GOT3 (cell line): ENCODE measurements around the gene ADNP.
"Not testable (repeated sequence)": the region's sequence is repeated elsewhere in the genome, so short reads cannot be mapped to it uniquely, and the experiment has no call there.

Experiments used
- DNase-seq: peaks from one replicate; lab custom pipeline; 2025; ENCODE audit warnings: mixed read lengths; lab: John Stamatoyannopoulos, UW

The ADNP gene

GRCh38 chr20:50900261-50900660 is 31.0 kb downstream of the ADNP start:
- DNase-seq = no peak

DNA sequence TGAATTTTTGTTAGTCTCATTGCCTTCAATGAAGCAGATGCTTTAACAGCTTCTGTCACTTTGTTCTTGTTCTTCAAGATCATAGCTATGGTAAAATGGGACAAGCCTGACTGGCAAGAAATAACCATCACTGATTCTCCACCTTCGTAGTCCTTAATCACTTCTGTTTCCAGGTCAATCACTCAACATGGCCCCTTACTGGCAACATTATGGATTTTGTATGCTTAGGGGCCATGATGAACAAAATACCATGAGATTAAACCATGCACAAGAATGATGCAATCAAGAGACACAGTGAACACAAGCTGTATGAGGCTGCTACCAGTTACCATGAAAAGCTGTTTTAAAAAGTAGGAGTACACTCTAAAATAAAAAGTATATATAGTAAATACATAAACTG is 32.8 kb downstream of the ADNP start:
- DNase-seq = no peak

- DNase-seq = no peak
Observed at GRCh38 chr20:50895111-50895830, 36.0 kb downstream of the ADNP start.

DNA sequence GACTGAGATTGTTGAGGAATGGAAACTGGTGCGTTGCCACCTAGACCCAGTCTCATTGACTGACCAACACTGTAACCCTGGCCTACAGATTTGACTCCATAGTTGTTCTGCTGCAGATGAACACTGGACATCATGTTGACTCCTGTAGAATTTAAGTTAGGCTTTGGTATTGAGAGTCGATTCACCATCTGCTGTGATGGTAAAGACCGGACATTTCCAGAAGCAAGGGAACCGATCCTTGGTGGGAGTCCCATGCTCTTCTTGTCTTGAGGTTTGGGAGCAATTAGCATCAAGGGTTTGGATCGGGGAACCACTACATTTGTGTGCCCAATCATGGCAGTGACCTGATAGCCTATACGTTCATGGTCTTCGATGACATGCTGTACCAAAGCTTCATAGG is 37.6 kb downstream of the ADNP start:
- no peak for DNase-seq

GRCh38 chr20:50892394-50892793 is 38.8 kb downstream of the ADNP start:
- DNase-seq = no peak

DNA sequence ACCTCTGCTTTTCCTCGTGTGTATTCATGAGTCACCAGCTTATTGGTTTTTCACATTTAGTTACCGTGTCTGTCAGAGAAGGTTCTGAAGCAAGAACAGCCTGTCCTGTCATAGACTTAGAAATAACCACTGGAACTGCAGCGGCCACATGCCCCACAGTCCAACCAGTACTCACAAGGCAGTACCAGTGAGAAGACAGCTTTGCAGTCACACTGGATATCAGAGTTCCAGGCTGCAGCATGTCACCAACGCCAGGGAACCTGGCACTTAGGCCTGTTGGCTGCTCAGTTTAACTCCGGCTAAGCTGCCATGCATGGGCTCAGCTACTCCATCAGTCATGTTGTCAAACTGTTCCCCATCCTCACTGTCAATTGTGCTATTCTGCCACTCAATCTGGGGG is 40.1 kb downstream of the ADNP start:
- no peak for DNase-seq

GRCh38 chr20:50887576-50887975 is 43.7 kb downstream of the ADNP start:
- DNase-seq = no peak

- DNase-seq = no peak
Observed at GRCh38 chr20:50886184-50886790, 45.0 kb downstream of the ADNP start.

- no peak for DNase-seq
Observed at GRCh38 chr20:50885781-50886180, 45.5 kb downstream of the ADNP start.

- no peak for DNase-seq
Observed at GRCh38 chr20:50885068-50885467, 46.2 kb downstream of the ADNP start.

DNA sequence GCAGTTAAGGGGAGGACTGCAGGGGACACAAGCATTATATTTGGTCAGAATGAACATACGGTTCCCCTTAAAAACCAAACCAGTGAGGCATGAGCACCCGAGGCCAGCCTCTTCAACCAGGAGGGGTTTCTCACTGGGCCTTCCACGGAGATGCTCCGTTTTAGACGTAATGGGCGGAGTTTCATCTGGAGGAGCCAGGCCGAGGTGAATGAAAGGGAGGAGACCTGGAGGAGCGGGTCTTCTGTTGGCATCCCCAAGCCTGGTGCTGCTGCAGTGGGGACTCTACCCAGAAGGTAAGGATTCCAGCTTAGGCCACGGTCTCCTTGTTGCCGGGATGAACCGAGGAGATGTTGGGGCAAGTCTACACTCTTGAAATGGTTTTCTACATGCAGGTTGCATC is 47.4 kb downstream of the ADNP start:
- no peak for DNase-seq

DNA sequence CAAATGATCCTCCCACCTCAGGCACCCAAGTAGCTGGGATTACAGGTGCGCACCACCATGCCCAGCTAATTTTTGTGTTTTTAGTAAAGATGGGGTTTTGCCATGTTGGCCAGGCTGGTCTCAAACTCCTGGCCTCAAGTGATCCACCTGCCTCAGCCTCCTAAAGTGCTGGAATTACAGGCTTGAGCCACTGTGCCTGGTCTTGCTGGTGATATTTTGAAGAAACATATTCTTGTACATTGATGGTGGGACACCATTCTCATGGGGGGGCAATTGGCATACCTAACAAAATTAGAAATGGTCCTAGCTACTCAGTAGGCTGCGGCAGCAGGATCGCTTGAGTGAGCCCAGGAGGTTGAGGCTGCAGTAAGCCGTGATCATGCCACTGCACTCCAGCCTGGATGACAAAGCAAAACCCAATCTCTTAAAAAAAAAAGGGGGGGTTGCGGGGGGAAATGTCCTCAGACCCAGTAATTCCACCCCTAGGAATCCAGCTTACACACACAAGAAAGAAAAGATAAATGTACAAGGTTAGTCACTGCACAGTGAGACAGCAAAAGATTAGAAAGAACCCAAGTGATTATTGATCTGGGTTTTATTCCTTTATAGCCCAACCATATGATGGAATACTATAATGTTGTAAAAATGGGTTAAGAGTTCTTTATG is 49.3 kb downstream of the ADNP start:
- DNase-seq = not testable (repeated sequence)

GRCh38 chr20:50879649-50880550 is 51.3 kb downstream of the ADNP start:
- no peak for DNase-seq

DNA sequence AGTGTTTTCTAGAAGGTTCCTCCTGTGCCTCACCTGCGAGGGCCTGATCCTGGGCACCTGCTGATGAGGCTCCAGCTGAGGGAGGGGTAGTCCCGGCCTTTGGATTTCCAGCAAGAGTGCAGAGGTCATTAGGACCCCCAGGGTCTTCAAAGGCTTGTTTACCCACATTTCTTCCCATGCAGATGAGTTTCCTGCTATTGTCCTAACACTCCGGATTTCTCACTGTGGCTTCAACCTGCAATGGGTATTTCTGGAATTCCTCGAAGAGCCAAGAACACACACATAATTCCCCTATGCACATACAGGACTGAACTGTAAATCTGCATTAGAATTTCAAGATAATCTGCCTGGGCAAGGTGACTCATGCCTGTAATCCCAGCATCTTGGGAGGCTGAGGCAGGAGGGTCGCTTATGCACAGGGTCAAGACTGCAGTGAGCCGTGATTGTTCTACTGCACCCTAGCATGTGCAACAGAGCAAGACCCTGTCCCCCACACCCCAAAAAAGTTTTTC is 53.9 kb downstream of the ADNP start:
- no peak for DNase-seq

DNA sequence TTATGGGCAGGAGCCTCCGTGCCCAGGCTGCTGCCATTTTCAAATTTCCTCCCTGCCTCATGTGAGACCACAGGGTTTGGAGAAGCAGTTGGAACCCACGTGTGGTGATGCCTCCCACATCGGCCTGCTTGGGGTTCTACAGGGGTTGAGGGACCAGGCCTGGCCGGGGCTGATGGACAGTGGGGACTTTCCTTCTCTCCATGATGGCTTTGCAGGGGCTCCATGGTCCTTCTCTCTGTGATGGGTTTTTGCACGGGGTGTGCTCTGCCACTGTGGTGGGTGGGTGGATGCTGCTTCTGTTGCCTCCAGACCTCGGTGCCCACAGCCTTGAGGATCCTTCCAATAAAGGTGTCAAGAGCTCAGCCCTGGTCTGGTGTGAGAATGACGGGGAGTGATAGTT is 54.4 kb downstream of the ADNP start:
- no peak for DNase-seq

GRCh38 chr20:50876063-50876685 is 55.1 kb downstream of the ADNP start:
- no peak for DNase-seq

GRCh38 chr20:50874758-50875665 is 56.2 kb downstream of the ADNP start:
- no peak for DNase-seq

GRCh38 chr20:50874111-50874757 is 57.0 kb downstream of the ADNP start:
- DNase-seq = no peak

DNA sequence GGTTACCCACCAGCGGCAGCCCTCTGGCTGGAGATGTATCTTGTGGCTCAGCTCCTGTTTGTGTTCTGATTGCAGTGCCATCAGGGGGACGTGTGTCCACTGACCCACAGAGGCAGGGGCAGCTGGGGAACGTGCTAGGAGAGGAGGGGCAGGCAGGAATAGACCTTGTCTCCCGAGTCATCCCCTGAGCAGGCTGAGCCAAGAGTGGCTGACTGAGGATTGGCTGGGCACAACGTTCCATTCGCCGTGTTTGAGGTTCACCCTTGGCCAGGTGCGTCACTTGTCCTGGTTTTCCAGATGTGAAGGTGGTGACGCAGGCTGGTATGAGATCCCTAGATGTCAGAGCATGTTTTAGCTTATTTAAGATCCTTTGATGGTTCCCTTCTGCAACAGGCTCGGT is 57.7 kb downstream of the ADNP start:
- no peak for DNase-seq
